Keratinocyte (primary cell): Measurements from ENCODE around the gene TP73. TPM values are rescaled to one million over a fixed set of nuclear protein-coding genes. Genes with fewer than 3 reads are reported as not detected.

ENCODE experiments used
- DNase-seq: peaks from one replicate; pipeline ENCODE4 v3.0.0-alpha.2; 2011; ENCODE audit warnings: low read depth, missing footprints, low spot score
- FAIRE-seq: peaks from 2 replicates; lab custom pipeline; 2011; peaks lifted over from hg19 to GRCh38; lab: Jason Lieb, UNC
- H2AFZ ChIP-seq: 2 replicates; pipeline ENCODE4 v1.6.0; 2012; ENCODE audit warnings: low read length, control low read depth, inconsistent platforms; ENCODE audit not compliant: control insufficient read depth
- H3K27ac ChIP-seq: 2 replicates; pipeline ENCODE4 v1.5.1; 2011; ENCODE audit warnings: low read length; ENCODE audit not compliant: control insufficient read depth, insufficient read depth
- H3K27me3 ChIP-seq: 3 replicates; pipeline ENCODE4 v1.6.0; 2011; ENCODE audit warnings: low read length; ENCODE audit not compliant: control insufficient read depth, insufficient read depth; ENCODE audit errors: extremely low read depth
- H3K36me3 ChIP-seq, 2 experiments: 2 replicates in 1 of 2; 3 replicates in 1 of 2; pipeline ENCODE4 v1.5.1; 2011; ENCODE audit warnings: low read length in 2 of 2, mild to moderate bottlenecking in 1 of 2; ENCODE audit not compliant: control insufficient read depth in 2 of 2, insufficient read depth in 2 of 2; ENCODE audit errors: extremely low read depth in 1 of 2
- H3K4me1 ChIP-seq: 3 replicates; pipeline ENCODE4 v1.5.1; 2011; ENCODE audit warnings: low read length; ENCODE audit not compliant: control insufficient read depth, insufficient read depth; ENCODE audit errors: extremely low read depth
- H3K4me2 ChIP-seq: 3 replicates; pipeline ENCODE4 v1.6.0; 2011; ENCODE audit warnings: low read depth, low read length; ENCODE audit not compliant: control insufficient read depth, insufficient read depth; ENCODE audit errors: extremely low read depth
- H3K4me3 ChIP-seq, 3 experiments: fragments of 200-600 bp in 1 of 3; sonication (generic) in 1 of 3; 2 replicates in 2 of 3; 3 replicates in 1 of 3; pipeline ENCODE4 v1.5.1; 2011 to 2016; ENCODE audit warnings: low read length in 3 of 3, mild to moderate bottlenecking in 3 of 3, control low read depth in 2 of 3, inconsistent platforms in 1 of 3, low read depth in 1 of 3, mixed read lengths in 1 of 3, mixed run types in 1 of 3, moderate library complexity in 1 of 3; ENCODE audit not compliant: control insufficient read depth in 2 of 3, insufficient read depth in 2 of 3; ENCODE audit errors: extremely low read depth in 1 of 3
- H3K79me2 ChIP-seq: 2 replicates; pipeline ENCODE4 v1.6.0; 2012; ENCODE audit warnings: low read length; ENCODE audit not compliant: control insufficient read depth, insufficient read depth
- H3K9ac ChIP-seq: 3 replicates; pipeline ENCODE4 v1.6.0; 2011; ENCODE audit warnings: low read length; ENCODE audit not compliant: control insufficient read depth, insufficient read depth; ENCODE audit errors: extremely low read depth
- H3K9me1 ChIP-seq: 3 replicates; pipeline ENCODE4 v1.6.0; 2011; ENCODE audit warnings: low read length; ENCODE audit not compliant: control insufficient read depth, insufficient read depth; ENCODE audit errors: extremely low read depth
- H3K9me3 ChIP-seq: 2 replicates; pipeline ENCODE4 v1.5.1; 2012; ENCODE audit warnings: low read depth, low read length; ENCODE audit not compliant: control insufficient read depth
- H4K20me1 ChIP-seq: 3 replicates; pipeline ENCODE4 v1.6.0; 2011; ENCODE audit warnings: low read length; ENCODE audit not compliant: control insufficient read depth, insufficient read depth; ENCODE audit errors: extremely low read depth
- CTCF ChIP-seq, 3 experiments: IDR thresholded peaks in 1 of 3; conservative IDR thresholded peaks in 1 of 3; optimal IDR thresholded peaks in 1 of 3; 2 replicates in 2 of 3; 3 replicates in 1 of 3; pipeline versions ENCODE3 to v1.5.1; 2011; ENCODE audit warnings: low read length in 3 of 3, mild to moderate bottlenecking in 3 of 3, moderate library complexity in 2 of 3, control low read depth in 1 of 3, inconsistent platforms in 1 of 3; ENCODE audit not compliant: insufficient read depth in 2 of 3; ENCODE audit errors: extremely low read depth in 1 of 3
- EZH2 ChIP-seq: IDR thresholded peaks from one replicate; pipeline ENCODE4 v1.6.1; 2012; ENCODE audit warnings: inconsistent platforms, mild to moderate bottlenecking, low read length, moderate library complexity
- dilution Hi-C: fragments of 300-500 bp; cut with MboI; formaldehyde crosslinking; loops from one replicate; pipeline ENCODE4 v1.7.0; 2020; ENCODE audit warnings: low sequenced_read_pairs; ENCODE audit not compliant: extremely low pct_ligation_motif_present
- polyA plus RNA-seq, 5 experiments: library from polyadenylated mRNA; depleted of rRNA in 3 of 5; stranded (reverse) in 3 of 5; stranded (forward) in 1 of 5; unstranded in 1 of 5; fragments of >200 nt; gene quantifications; 1 replicate in 1 of 5; 2 replicates in 3 of 5; 3 replicates in 1 of 5; pipeline versions ENCODE4 v1.2.1 to v1.2.3, GENCODE V29; 2011 to 2012; ENCODE audit warnings: missing spikeins in 2 of 5, low read depth in 1 of 5, low replicate concordance in 1 of 5

Gene TP73
- polyA plus RNA-seq, 1 donor (not counting 4 experiments of a cell fraction or from before 2014, with no cell fraction given) = 0.14 TPM

- dilution Hi-C loops = no loop called here
- FAIRE-seq = no peak
- H3K9me3 ChIP-seq = no peaks in the 10 kb centered on the region
Measured at GRCh38 chr1:3729594-3730542, 77.6 kb downstream of the TP73 start.

GRCh38 chr1:3730543-3731247 lies 78.4 kb downstream of the TP73 start:
- Histone ChIP-seq H4K20me1 (no peaks in the 10 kb centered on the region), H3K9me3 (no peaks in the 10 kb centered on the region), H3K4me2 (no peak overlapping the region), H3K4me1 (no peaks in the 10 kb centered on the region), H2AFZ (no peak overlapping the region), H3K9ac (no peak overlapping the region), H3K9me1 (no peaks in the 10 kb centered on the region), H3K27me3 (no peaks in the 10 kb centered on the region), H3K27ac (no peak overlapping the region), H3K79me2 (no peaks in the 10 kb centered on the region), H3K36me3 (peaks cover 0 to 3% of the 10 kb centered on the region in 2 experiments), H3K4me3 (no peak overlapping the region)
- DNase-seq = no peak
- FAIRE-seq = no peak
- dilution Hi-C loops = no loop called here
- TF ChIP-seq EZH2 (no peak), CTCF (optimal IDR thresholded peaks at IDR 0.05 in 1 of 3, IDR thresholded peaks at IDR 0.05 in 1 of 3, conservative IDR thresholded peaks at IDR 0.05 in 1 of 3; ENCODE audit: extremely low read depth in 1 of 3, insufficient read depth in 2 of 3, low read length in 3 of 3) (no peak)

More at GRCh38 chr1:3729594-3730542, 77.6 kb downstream of the TP73 start:
- H3K4me3 ChIP-seq = no peak overlapping the region
- no peaks in the 10 kb centered on the region for H4K20me1 ChIP-seq
- H2AFZ ChIP-seq = no peak overlapping the region
- no peaks in the 10 kb centered on the region for H3K27me3 ChIP-seq
- no peak overlapping the region for H3K27ac ChIP-seq
- H3K4me2 ChIP-seq = no peak overlapping the region
- H3K4me1 ChIP-seq = no peaks in the 10 kb centered on the region
- no peak for DNase-seq
- H3K9me1 ChIP-seq = no peaks in the 10 kb centered on the region
- TF ChIP-seq EZH2 (no peak), CTCF (optimal IDR thresholded peaks at IDR 0.05 in 1 of 3, IDR thresholded peaks at IDR 0.05 in 1 of 3, conservative IDR thresholded peaks at IDR 0.05 in 1 of 3; ENCODE audit: extremely low read depth in 1 of 3, insufficient read depth in 2 of 3, low read length in 3 of 3) (no peak)
- no peaks in the 10 kb centered on the region for H3K79me2 ChIP-seq
- peaks cover 0 to 3% of the 10 kb centered on the region in 2 experiments for H3K36me3 ChIP-seq
- no peak overlapping the region for H3K9ac ChIP-seq
